Neuronal stem cell (in vitro differentiated cells): Measurements from ENCODE around the gene TMEM242.

Experiments used
- DNase-seq: peaks from one replicate; pipeline ENCODE4 v3.0.0-alpha.2; 2013; ENCODE audit warnings: low spot score
- H2AFZ ChIP-seq: one replicate; pipeline ENCODE4 v1.6.1; 2013; ENCODE audit warnings: mild to moderate bottlenecking, low read length, inconsistent platforms
- H2AK5ac ChIP-seq: 2 replicates; pipeline ENCODE4 v1.6.1; 2013; ENCODE audit warnings: low read depth, mild to moderate bottlenecking, inconsistent platforms, low read length, moderate library complexity, mixed read lengths
- H2BK120ac ChIP-seq: 2 replicates; pipeline ENCODE4 v1.6.1; 2013; ENCODE audit warnings: low read depth, mild to moderate bottlenecking, inconsistent platforms, low read length, moderate library complexity, mixed read lengths
- H2BK12ac ChIP-seq: one replicate; pipeline ENCODE4 v1.6.1; 2013; ENCODE audit warnings: low read length, inconsistent platforms
- H2BK15ac ChIP-seq: 2 replicates; pipeline ENCODE4 v1.6.1; 2013; ENCODE audit warnings: mild to moderate bottlenecking, low read length, inconsistent platforms, mixed read lengths
- H2BK5ac ChIP-seq: one replicate; pipeline ENCODE4 v1.6.1; 2013; ENCODE audit warnings: inconsistent platforms, mild to moderate bottlenecking, low read length, moderate library complexity
- H3K14ac ChIP-seq: one replicate; pipeline ENCODE4 v1.6.1; 2013; ENCODE audit warnings: low read length, inconsistent platforms
- H3K18ac ChIP-seq: 2 replicates; pipeline ENCODE4 v1.6.1; 2013; ENCODE audit warnings: low read length, inconsistent platforms
- H3K23ac ChIP-seq: 2 replicates; pipeline ENCODE4 v1.6.1; 2013; ENCODE audit warnings: low read depth, mild to moderate bottlenecking, mixed read lengths, low read length, inconsistent platforms; ENCODE audit not compliant: poor library complexity
- H3K27ac ChIP-seq: replicated peaks from 3 replicates; pipeline ENCODE4 v1.5.1; 2013; ENCODE audit warnings: low read length, inconsistent platforms
- H3K27me3 ChIP-seq, 3 experiments: 2 replicates each; pipeline ENCODE4 v1.6.1; 2013; ENCODE audit warnings: low read length in 3 of 3, mild to moderate bottlenecking in 2 of 3, inconsistent platforms in 1 of 3, low read depth in 1 of 3, mixed read lengths in 1 of 3, moderate library complexity in 1 of 3; ENCODE audit not compliant: control insufficient read depth in 3 of 3, insufficient read depth in 3 of 3
- H3K36me3 ChIP-seq, 2 donors: replicated peaks in 1 of 2; 2 replicates each; pipeline ENCODE4 v1.6.1; 2013; ENCODE audit warnings: low read length in 2 of 2; ENCODE audit not compliant: control insufficient read depth in 2 of 2, insufficient read depth in 2 of 2
- H3K4ac ChIP-seq: 2 replicates; pipeline ENCODE4 v1.6.1; 2013; ENCODE audit warnings: inconsistent platforms, mild to moderate bottlenecking, low read length, moderate library complexity
- H3K4me1 ChIP-seq, 2 donors: 1 replicate in 1 of 2; 2 replicates in 1 of 2; pipeline ENCODE4 v1.6.1; 2013; ENCODE audit warnings: low read length in 2 of 2, low read depth in 1 of 2; ENCODE audit not compliant: control insufficient read depth in 2 of 2, insufficient read depth in 1 of 2
- H3K4me2 ChIP-seq: one replicate; pipeline ENCODE4 v1.6.1; 2013; ENCODE audit warnings: mild to moderate bottlenecking, low read length, inconsistent platforms; ENCODE audit not compliant: insufficient read depth, poor library complexity, severe bottlenecking
- H3K4me3 ChIP-seq, 2 donors: 2 replicates each; pipeline ENCODE4 v1.5.1; 2013; ENCODE audit warnings: low read length in 2 of 2, mild to moderate bottlenecking in 2 of 2, inconsistent platforms in 1 of 2, moderate library complexity in 1 of 2
- H3K79me1 ChIP-seq: one replicate; pipeline ENCODE4 v1.6.1; 2013; ENCODE audit warnings: low read depth, mild to moderate bottlenecking, inconsistent platforms, low read length, moderate library complexity
- H3K9ac ChIP-seq: one replicate; pipeline ENCODE4 v1.6.1; 2013; ENCODE audit warnings: mild to moderate bottlenecking, low read depth, low read length, inconsistent platforms; ENCODE audit not compliant: poor library complexity
- H3K9me3 ChIP-seq, 2 donors: replicated peaks in 1 of 2; 2 replicates each; pipeline versions ENCODE3 to v1.6.1; 2013; ENCODE audit warnings: low read length in 2 of 2, mild to moderate bottlenecking in 2 of 2, inconsistent platforms in 1 of 2, low read depth in 1 of 2, mixed read lengths in 1 of 2, moderate library complexity in 1 of 2; ENCODE audit not compliant: control insufficient read depth in 2 of 2, insufficient read depth in 1 of 2
- H4K8ac ChIP-seq: one replicate; pipeline ENCODE4 v1.6.1; 2013; ENCODE audit warnings: low read depth, mild to moderate bottlenecking, inconsistent platforms, low read length, moderate library complexity
- H4K91ac ChIP-seq: one replicate; pipeline ENCODE4 v1.6.1; 2013; ENCODE audit warnings: low read length, low read depth, mild to moderate bottlenecking, inconsistent platforms; ENCODE audit not compliant: poor library complexity
- WGBS, 2 donors: extraction: QIAGEN DNeasy Blood & Tissue Kit; methylation state at CpG; one replicate each; pipeline ENCODE4 v1.1.7; 2013; ENCODE audit warnings: missing lambda C conversion rate in 2 of 2, mixed read lengths in 1 of 2; ENCODE audit not compliant: insufficient read length in 2 of 2, insufficient replicate concordance in 1 of 2; ENCODE audit errors: extremely low coverage in 2 of 2; 5-methylcytosine and 5-hydroxymethylcytosine counted together

The TMEM242 gene

GRCh38 chr6:157333537-157333936 lies 10.2 kb upstream of the TMEM242 start:
- H2BK15ac ChIP-seq, result no peak overlapping the region
- no peak overlapping the region for H3K4me2 ChIP-seq
- H3K14ac ChIP-seq, result no peak overlapping the region
- H3K27me3 ChIP-seq, result peaks cover 0 to 2% (median 0%) of the 10 kb centered on the region in 3 experiments
- H3K4ac ChIP-seq, result no peak overlapping the region
- no CpG with 5 or more reads among the region's 4 CpGs for WGBS, 2 donors
- H2BK5ac ChIP-seq, result no peak overlapping the region
- H3K9me3 ChIP-seq, result no peaks in the 10 kb centered on the region
- no peaks in the 10 kb centered on the region for H3K79me1 ChIP-seq
- H3K9ac ChIP-seq, result no peak overlapping the region
- no peak overlapping the region for H2BK120ac ChIP-seq
- no peak overlapping the region for H4K8ac ChIP-seq
- no peak overlapping the region for H3K18ac ChIP-seq
- H3K23ac ChIP-seq, result no peak overlapping the region
- no peak overlapping the region for H3K27ac ChIP-seq
- H4K91ac ChIP-seq, result no peak overlapping the region
- H3K4me1 ChIP-seq, result peaks cover 0 to 4% of the 10 kb centered on the region in 2 donors
- no peak overlapping the region for H3K4me3 ChIP-seq
- H2AK5ac ChIP-seq, result no peak overlapping the region
- H2AFZ ChIP-seq, result no peak overlapping the region
- H3K36me3 ChIP-seq, result no peaks in the 10 kb centered on the region
- DNase-seq, result no peak
- H2BK12ac ChIP-seq, result no peak overlapping the region

GRCh38 chr6:157332813-157333212 lies 9.5 kb upstream of the TMEM242 start:
- Histone ChIP-seq H4K8ac (no peak overlapping the region), H3K27me3 (peaks cover 0 to 4% (median 2%) of the 10 kb centered on the region in 3 experiments), H3K36me3 (no peaks in the 10 kb centered on the region), H3K27ac (no peak overlapping the region), H3K23ac (no peak overlapping the region), H2BK5ac (no peak overlapping the region), H3K14ac (no peak overlapping the region), H3K4me3 (no peak overlapping the region), H2BK120ac (no peak overlapping the region), H3K79me1 (no peaks in the 10 kb centered on the region), H3K9ac (no peak overlapping the region), H3K4ac (no peak overlapping the region), H2BK15ac (no peak overlapping the region), H2BK12ac (no peak overlapping the region), H4K91ac (no peak overlapping the region), H3K18ac (no peak overlapping the region), H2AFZ (no peak overlapping the region), H3K9me3 (no peaks in the 10 kb centered on the region), H2AK5ac (no peak overlapping the region), H3K4me2 (no peak overlapping the region), H3K4me1 (peaks cover 0 to 4% of the 10 kb centered on the region in 2 donors)
- WGBS, 2 donors, result no CpG with 5 or more reads among the region's 7 CpGs
- DNase-seq, result no peak

GRCh38 chr6:157330831-157331230 lies 7.5 kb upstream of the TMEM242 start:
- Histone ChIP-seq H3K36me3 (no peaks in the 10 kb centered on the region), H2BK5ac (no peak overlapping the region), H3K4me3 (no peak overlapping the region), H2BK12ac (no peak overlapping the region), H3K79me1 (no peaks in the 10 kb centered on the region), H2BK15ac (no peak overlapping the region), H3K9ac (no peak overlapping the region), H3K27ac (no peak overlapping the region), H3K18ac (no peak overlapping the region), H3K4ac (no peak overlapping the region), H3K27me3 (peaks cover 0 to 15% (median 6%) of the 10 kb centered on the region in 3 experiments), H3K23ac (no peak overlapping the region), H3K14ac (no peak overlapping the region), H2AK5ac (no peak overlapping the region), H2AFZ (no peak overlapping the region), H2BK120ac (no peak overlapping the region), H4K91ac (no peak overlapping the region), H4K8ac (no peak overlapping the region), H3K9me3 (no peaks in the 10 kb centered on the region), H3K4me1 (peaks cover 0 to 4% of the 10 kb centered on the region in 2 donors), H3K4me2 (no peak overlapping the region)
- no CpG with 5 or more reads among the region's 2 CpGs for WGBS, 2 donors
- DNase-seq, result no peak

- no peak overlapping the region for H3K9ac ChIP-seq
- no peaks in the 10 kb centered on the region for H3K9me3 ChIP-seq
- WGBS, 2 donors, result no CpG with 5 or more reads among the region's 1 CpG
- peak overlapping the region; percentile 73 for H2AFZ ChIP-seq
- H3K36me3 ChIP-seq, result no peaks in the 10 kb centered on the region
- H3K4me3 ChIP-seq, result no peak overlapping the region
- no peak for DNase-seq
- H2BK5ac ChIP-seq, result no peak overlapping the region
- peaks cover 0 to 15% (median 11%) of the 10 kb centered on the region in 3 experiments for H3K27me3 ChIP-seq
- no peak overlapping the region for H4K91ac ChIP-seq
- H3K79me1 ChIP-seq, result no peaks in the 10 kb centered on the region
- no peak overlapping the region for H2AK5ac ChIP-seq
- H4K8ac ChIP-seq, result no peak overlapping the region
- H3K4ac ChIP-seq, result no peak overlapping the region
- no peak overlapping the region for H3K18ac ChIP-seq
- no peak overlapping the region for H3K23ac ChIP-seq
- peaks cover 0 to 4% of the 10 kb centered on the region in 2 donors for H3K4me1 ChIP-seq
- H3K14ac ChIP-seq, result no peak overlapping the region
- no peak overlapping the region for H3K27ac ChIP-seq
- no peak overlapping the region for H2BK12ac ChIP-seq
- no peak overlapping the region for H2BK15ac ChIP-seq
- H2BK120ac ChIP-seq, result no peak overlapping the region
- no peak overlapping the region for H3K4me2 ChIP-seq
Measured at GRCh38 chr6:157329829-157330228, 6.5 kb upstream of the TMEM242 start.
